Suprapubic skin (tissue), 4 donors: ENCODE results near the gene NKX2-3. TPM values are rescaled to one million over a fixed set of nuclear protein-coding genes. Genes with fewer than 3 reads are reported as not detected.

Experiments
- DNase-seq, 2 donors: peaks; one replicate each; pipeline ENCODE4 v3.0.0-alpha.2; 2019; ENCODE audit warnings: low spot score in 2 of 2
- H3K27ac ChIP-seq: fragments of 200-600 bp; sonication (generic); one replicate; pipeline ENCODE4 v1.5.1; 2019
- H3K27me3 ChIP-seq: fragments of 200-600 bp; sonication (generic); one replicate; pipeline ENCODE4 v1.5.1; 2019
- H3K36me3 ChIP-seq: fragments of 200-600 bp; sonication (generic); one replicate; pipeline ENCODE4 v1.5.1; 2019
- H3K4me1 ChIP-seq: fragments of 200-600 bp; sonication (generic); one replicate; pipeline ENCODE4 v1.5.1; 2019
- H3K4me3 ChIP-seq: fragments of 200-600 bp; sonication (generic); one replicate; pipeline ENCODE4 v1.5.1; 2019; ENCODE audit warnings: mild to moderate bottlenecking
- H3K9me3 ChIP-seq: fragments of 200-600 bp; sonication (generic); one replicate; pipeline ENCODE4 v1.5.1; 2019
- CTCF ChIP-seq, 2 donors: fragments of 200-600 bp in 1 of 2; fragments of 450-650 bp in 1 of 2; sonication (generic) in 1 of 2; IDR thresholded peaks; one replicate each; pipeline ENCODE4 v1.5.1; 2016 to 2019; ENCODE audit warnings: antibody characterized with exemption in 2 of 2, mild to moderate bottlenecking in 1 of 2, moderate library complexity in 1 of 2
- EP300 ChIP-seq: sonication (generic); formaldehyde crosslinking; IDR thresholded peaks from one replicate; pipeline ENCODE4 v1.6.1; 2017; ENCODE audit warnings: antibody characterized with exemption
- POLR2A ChIP-seq, 2 donors: fragments of 450-650 bp; IDR thresholded peaks; one replicate each; pipeline ENCODE4 v1.6.1; 2017; ENCODE audit warnings: antibody characterized with exemption in 2 of 2, mild to moderate bottlenecking in 2 of 2, moderate library complexity in 2 of 2
- POLR2AphosphoS5 ChIP-seq, 3 donors: sonication (generic); formaldehyde crosslinking; IDR thresholded peaks; one replicate each; pipeline ENCODE4 v1.6.1; 2017; ENCODE audit warnings: antibody characterized with exemption in 3 of 3
- WGBS: methylation state at CpG from one replicate; pipeline ENCODE4 v1.1.5; 2018; 5-methylcytosine and 5-hydroxymethylcytosine counted together
- total RNA-seq, 4 donors: library from RNA; depleted of rRNA; stranded (reverse); fragments of >200 nt; gene quantifications; one replicate each; pipeline ENCODE4 v1.1.0, GENCODE V29; 2016

The NKX2-3 gene
- total RNA-seq, 4 donors from 2014 or later, result not detected

DNA sequence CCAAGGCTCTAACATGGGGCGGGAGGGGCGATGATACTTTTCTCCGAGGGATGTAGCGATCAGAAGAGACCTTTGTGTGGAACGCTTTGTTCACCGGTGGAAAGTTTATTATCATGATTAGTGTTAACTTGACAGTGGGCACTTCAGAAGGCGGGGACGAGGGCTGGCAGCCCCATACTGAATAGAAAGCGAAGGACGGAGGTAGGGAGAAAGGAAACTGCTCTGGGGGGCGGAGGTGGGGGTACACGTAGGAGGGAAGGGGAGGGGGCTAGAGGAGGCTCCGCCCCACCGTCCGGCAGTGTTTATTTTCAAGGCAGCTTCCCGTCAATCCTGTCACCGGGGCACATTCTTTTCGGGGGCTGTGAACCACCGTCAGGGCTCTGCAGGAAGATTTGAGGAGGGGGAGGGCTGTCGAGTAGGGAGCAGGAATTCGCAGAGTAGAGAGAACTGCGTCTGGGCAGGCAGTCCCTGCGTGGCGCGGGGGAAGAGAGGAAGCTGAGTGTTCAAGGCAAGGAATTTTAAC is 9.4 kb upstream of the NKX2-3 start:
- H3K27me3 ChIP-seq, result peaks cover 100% of the 10 kb centered on the region
- peaks cover 27% of the 10 kb centered on the region for H3K4me1 ChIP-seq
- H3K4me3 ChIP-seq, result no peak overlapping the region
- no peaks in the 10 kb centered on the region for H3K36me3 ChIP-seq
- DNase-seq, result no peak
- no peak for TF ChIP-seq POLR2AphosphoS5 (IDR thresholded peaks at IDR 0.05)
- no peak for TF ChIP-seq POLR2A (IDR thresholded peaks at IDR 0.05)
- no peak for TF ChIP-seq EP300
- no peak for TF ChIP-seq CTCF (IDR thresholded peaks at IDR 0.05)
- H3K27ac ChIP-seq, result no peak overlapping the region
- no peaks in the 10 kb centered on the region for H3K9me3 ChIP-seq
- 5% methylated on average over 24 of the region's 25 CpGs for WGBS

- no peak for TF ChIP-seq EP300
- no peak for TF ChIP-seq CTCF (IDR thresholded peaks at IDR 0.05)
- no peak for TF ChIP-seq POLR2A (IDR thresholded peaks at IDR 0.05)
- TF ChIP-seq POLR2AphosphoS5 (IDR thresholded peaks at IDR 0.05), result no peak
- Histone ChIP-seq H3K9me3 (no peaks in the 10 kb centered on the region), H3K27ac (no peak overlapping the region), H3K4me3 (no peak overlapping the region), H3K4me1 (peaks cover 27% of the 10 kb centered on the region), H3K36me3 (no peaks in the 10 kb centered on the region), H3K27me3 (peaks cover 100% of the 10 kb centered on the region)
- WGBS, result 21% methylated on average over 9 of the region's 10 CpGs
- DNase-seq, result no peak
These were observed 8.6 kb upstream of the NKX2-3 start for GRCh38 chr10:99524050-99524666.

DNA sequence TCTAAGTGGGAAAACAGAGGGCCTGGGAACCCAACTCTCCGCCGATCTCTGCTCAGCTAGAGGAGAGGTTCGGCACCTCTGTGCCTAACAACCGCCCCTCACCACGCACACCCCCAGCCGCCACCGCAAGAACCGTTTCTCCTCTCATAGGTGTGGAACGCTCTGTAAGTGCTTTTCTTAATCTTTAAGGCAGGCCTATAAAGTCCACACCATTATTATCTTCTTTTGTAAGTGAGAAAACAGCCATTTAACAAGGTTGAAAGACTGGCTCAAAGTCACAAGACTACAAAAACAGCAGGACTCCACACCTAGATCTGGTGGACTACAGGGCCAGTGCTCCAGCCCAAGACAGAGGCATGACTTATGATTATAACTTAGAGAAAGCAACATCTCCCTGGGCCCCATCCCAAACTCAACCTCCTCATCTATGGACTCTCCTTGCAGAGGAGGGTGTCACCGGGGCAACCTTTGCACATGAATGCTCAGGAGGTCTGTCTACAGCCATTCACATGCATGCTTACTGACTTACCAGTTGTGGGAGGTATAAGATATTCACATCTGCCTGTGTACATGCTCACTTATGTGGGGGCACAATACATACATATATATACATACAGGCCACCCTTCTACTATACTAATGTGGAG is 7.9 kb upstream of the NKX2-3 start:
- no peak overlapping the region for H3K4me3 ChIP-seq
- TF ChIP-seq POLR2AphosphoS5 (IDR thresholded peaks at IDR 0.05) (no peak), POLR2A (IDR thresholded peaks at IDR 0.05) (no peak), CTCF (IDR thresholded peaks at IDR 0.05) (no peak), EP300 (no peak)
- DNase-seq, result no peak
- peaks cover 27% of the 10 kb centered on the region for H3K4me1 ChIP-seq
- H3K36me3 ChIP-seq, result no peaks in the 10 kb centered on the region
- H3K27ac ChIP-seq, result no peak overlapping the region
- H3K27me3 ChIP-seq, result peaks cover 100% of the 10 kb centered on the region
- 55% methylated on average over 10 of the region's 10 CpGs for WGBS
- H3K9me3 ChIP-seq, result no peaks in the 10 kb centered on the region

DNA sequence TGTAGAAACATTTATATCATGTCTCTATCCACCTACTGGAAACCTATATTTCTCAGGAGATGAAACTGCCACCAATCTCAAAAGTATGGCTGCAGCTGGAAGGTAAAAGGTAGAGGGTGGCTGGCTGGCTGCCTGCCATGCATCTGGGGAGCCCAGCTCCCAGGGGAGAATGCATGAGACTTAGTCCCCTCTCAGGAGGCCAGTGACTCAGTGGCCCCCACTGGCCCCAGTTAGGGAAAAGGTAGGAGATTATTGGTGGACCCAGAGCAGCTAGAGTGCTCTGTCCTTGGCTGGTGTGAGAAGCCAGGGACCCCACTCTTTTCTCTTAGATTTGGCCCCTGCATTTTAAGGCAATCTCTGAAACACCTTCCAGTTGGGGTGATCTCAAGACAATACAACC is 6.8 kb upstream of the NKX2-3 start:
- Histone ChIP-seq H3K27me3 (peaks cover 100% of the 10 kb centered on the region), H3K27ac (no peak overlapping the region), H3K36me3 (no peaks in the 10 kb centered on the region)

More for the DNA sequence above, 6.8 kb upstream of the NKX2-3 start:
- TF ChIP-seq CTCF (IDR thresholded peaks at IDR 0.05), result no peak
- no peak for TF ChIP-seq POLR2A (IDR thresholded peaks at IDR 0.05)
- TF ChIP-seq POLR2AphosphoS5 (IDR thresholded peaks at IDR 0.05), result no peak
- no peak for TF ChIP-seq EP300
- DNase-seq, result no peak
- H3K9me3 ChIP-seq, result no peaks in the 10 kb centered on the region
- H3K4me3 ChIP-seq, result no peak overlapping the region
- peaks cover 30% of the 10 kb centered on the region for H3K4me1 ChIP-seq
